Hypothalamus (tissue), 51 donors: ENCODE data around the gene CAPN6.

ENCODE experiments used
- DNase-seq, 51 donors: peaks; one replicate each; lab custom pipeline; 2025; lab: John Stamatoyannopoulos, UW

The CAPN6 gene

GRCh38 chrX:111270339-111270738 is at the start of gene CAPN6:
Gene CAPN6, minus strand, starts transcription at chrX:111270483. Its CDS starts 6,547 bp downstream, at chrX:111263936.
- DNase-seq: no peak

- DNase-seq: no peak
Observed at GRCh38 chrX:111319451-111319850, 49.2 kb upstream of the CAPN6 start.

DNA sequence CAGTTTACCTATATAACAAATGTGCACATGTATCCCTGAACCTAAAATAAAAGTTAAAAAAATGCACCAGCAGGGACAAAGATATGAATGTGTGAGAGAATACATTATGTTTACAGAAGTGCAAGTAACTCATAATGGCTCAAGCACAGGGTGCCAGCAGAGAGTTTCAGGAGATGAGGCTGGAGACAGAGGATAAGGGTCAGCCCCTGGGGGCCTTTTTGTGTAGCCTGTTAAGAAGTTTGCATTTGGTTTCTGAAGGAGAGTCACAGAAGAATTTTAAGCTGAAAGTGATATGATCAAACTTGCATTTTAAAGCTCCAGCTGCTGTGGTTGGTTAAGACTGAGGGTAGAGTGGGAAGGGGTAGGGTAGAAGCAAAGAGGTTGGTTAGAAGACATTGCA is 48.6 kb upstream of the CAPN6 start:
- DNase-seq: no peak

- no peak for DNase-seq
Observed at GRCh38 chrX:111309083-111309482, 38.8 kb upstream of the CAPN6 start.

GRCh38 chrX:111308039-111308438 is 37.8 kb upstream of the CAPN6 start:
- DNase-seq: no peak

GRCh38 chrX:111302284-111302683 is 32.0 kb upstream of the CAPN6 start:
- no peak for DNase-seq

DNA sequence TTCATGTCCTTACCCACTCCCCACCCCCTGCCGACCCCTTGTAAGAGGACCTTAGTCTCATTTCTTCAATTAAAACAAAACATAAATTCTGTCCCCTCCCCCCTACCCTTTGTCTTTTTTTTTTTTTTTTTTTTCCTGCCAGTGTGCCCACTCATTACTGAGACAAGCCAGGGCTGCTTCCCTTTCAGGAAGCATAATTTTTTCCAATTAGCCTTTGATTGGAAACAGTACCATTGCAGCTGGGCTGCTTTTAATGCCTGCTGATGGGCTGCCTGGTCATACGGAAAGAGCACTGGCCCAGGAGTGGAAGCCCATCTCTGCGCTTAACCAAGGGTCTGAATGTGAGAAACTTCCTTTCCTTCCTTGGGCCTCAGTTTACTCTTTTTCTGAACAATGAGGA is 18.6 kb upstream of the CAPN6 start:
- no peak for DNase-seq

GRCh38 chrX:111284631-111285293 is 14.5 kb upstream of the CAPN6 start:
- no peak for DNase-seq

DNA sequence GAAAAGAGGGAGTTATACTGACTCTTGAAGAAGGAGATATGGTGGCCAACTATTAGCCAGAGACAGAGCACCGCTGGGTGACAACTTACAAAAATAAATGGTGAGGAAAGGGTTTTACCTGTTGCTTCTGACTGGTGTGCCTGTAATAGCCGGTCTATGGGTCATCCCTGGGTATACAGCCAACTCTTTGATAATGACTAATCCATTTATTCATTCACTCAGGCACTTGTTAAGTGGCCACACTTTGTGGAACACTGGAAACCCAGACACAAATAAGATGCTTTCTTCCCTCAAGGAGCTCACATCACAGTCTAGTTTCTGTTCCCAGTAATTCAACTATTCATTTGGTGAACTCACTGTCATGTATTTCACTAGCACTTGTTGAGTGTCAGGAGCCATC is 13.2 kb upstream of the CAPN6 start:
- no peak for DNase-seq

GRCh38 chrX:111282991-111283390 is 12.7 kb upstream of the CAPN6 start:
- DNase-seq: no peak

- no peak for DNase-seq
Observed at GRCh38 chrX:111282139-111282538, 11.9 kb upstream of the CAPN6 start.

DNA sequence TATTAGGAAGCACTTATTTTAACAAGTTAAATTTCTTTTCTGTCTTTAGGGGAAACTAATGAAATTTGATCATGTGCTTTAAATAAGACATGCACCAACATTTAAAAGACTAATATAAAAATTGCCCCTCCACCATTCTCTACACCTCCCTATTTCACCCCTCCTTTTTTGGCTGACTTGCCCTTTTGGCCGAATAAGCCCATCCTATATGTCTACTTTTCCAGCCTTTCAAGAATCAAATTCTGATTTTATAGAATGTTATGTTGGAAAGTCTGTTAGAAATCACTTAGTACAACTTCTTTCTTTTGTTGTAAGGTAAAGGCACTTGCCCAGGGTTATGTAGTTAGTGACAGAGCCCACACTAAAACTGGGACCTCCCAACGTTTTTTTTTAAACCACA is 1.8 kb downstream of the CAPN6 start:
- no peak for DNase-seq

DNA sequence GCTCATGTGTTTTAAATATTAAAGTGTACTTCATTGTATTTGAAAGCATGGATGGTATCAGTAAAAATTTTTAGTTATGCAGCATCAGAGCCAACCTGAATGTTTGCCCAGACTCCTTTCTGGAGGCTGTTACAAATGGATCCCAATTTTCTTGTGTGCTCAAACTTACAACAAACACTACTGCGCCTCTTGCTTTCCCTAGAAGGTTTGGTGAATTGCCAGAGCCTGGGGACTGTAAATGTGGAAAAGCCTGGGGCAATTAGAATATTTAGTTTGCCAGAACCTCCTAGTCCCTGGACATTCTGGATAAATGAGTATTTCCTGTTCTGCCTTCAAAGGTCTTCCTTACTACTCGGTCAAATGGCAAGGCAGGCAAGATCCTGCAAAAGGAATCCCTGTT is 4.8 kb downstream of the CAPN6 start:
- DNase-seq: no peak

- peak in 1 of 51 donors; percentile 0 for DNase-seq
Observed at GRCh38 chrX:111264385-111264784, 5.9 kb downstream of the CAPN6 start.

- DNase-seq: no peak
Observed at GRCh38 chrX:111262086-111262485, 8.2 kb downstream of the CAPN6 start.

GRCh38 chrX:111260451-111260850 is 9.8 kb downstream of the CAPN6 start:
- DNase-seq: no peak

- no peak for DNase-seq
Observed at GRCh38 chrX:111259559-111259958, 10.7 kb downstream of the CAPN6 start.

- DNase-seq: no peak
Observed at GRCh38 chrX:111257733-111258132, 12.6 kb downstream of the CAPN6 start.

- DNase-seq: no peak
Observed at GRCh38 chrX:111254896-111255693, 15.2 kb downstream of the CAPN6 start.

DNA sequence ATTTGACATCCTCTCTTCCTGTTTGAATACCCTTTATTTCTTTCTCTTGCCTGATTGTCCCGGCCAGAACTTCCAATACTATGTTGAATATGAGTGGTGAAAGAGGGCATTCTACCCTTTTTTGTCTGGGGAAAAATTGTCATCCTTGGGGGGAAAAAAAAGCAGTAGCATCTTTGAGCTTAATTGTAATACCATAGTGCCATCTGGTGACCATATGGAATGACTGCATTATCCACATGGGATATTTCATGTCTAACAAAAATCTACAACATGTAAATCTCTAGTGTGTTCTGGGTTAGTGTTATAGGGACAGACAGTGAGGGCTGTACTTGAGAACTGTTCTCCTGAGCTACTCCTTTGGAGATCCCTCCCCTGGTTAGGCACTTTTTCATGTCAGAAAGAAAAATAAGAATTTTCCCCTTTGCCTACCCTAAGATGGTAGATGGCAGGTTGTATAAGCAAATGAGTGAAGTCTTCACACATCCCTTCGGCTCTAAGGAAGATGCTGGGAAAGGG is 26.0 kb downstream of the CAPN6 start:
- peak in 1 of 51 donors; percentile 5 for DNase-seq

DNA sequence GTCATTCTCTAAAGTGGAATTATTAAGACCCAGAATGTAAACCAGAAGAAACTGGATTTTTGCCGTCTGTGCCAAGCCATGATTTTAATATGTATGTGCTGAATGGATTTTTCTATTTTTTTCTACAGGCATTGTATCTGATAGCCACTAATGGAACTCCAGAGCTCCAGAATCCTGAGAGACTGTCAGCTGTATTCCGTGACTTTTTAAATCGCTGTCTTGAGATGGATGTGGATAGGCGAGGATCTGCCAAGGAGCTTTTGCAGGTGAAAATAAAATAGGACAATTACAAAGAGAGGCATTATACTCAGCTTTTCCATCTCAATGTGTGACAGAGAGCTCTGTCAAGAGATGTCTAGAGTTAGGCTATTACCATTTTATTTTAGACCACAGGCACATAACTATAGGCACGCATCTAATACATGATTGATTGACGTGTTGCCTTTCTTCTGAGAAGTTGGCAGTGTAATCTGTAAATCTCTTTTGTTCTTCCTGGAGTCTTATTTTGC is 53.9 kb downstream of the CAPN6 start:
- DNase-seq: no peak

GRCh38 chrX:111207851-111208250 is 62.4 kb downstream of the CAPN6 start:
- no peak for DNase-seq
